Osteocyte (in vitro differentiated cells): ENCODE measurements around the gene SYNDIG1. TPM values are rescaled to one million over a fixed set of nuclear protein-coding genes. Genes with fewer than 3 reads are reported as not detected.

Source experiments
- DNase-seq: peaks from one replicate; pipeline ENCODE4 v3.0.0; 2021; ENCODE audit warnings: mixed read lengths; ENCODE audit not compliant: unreplicated experiment; ENCODE audit errors: extremely low spot score
- H3K27ac Mint-ChIP-seq: one replicate; pipeline ENCODE4 v1.8.0; 2021; ENCODE audit warnings: mild to moderate bottlenecking, mixed read lengths; ENCODE audit not compliant: unreplicated experiment
- H3K27me3 Mint-ChIP-seq: one replicate; pipeline ENCODE4 v1.8.0; 2021; ENCODE audit warnings: mixed read lengths; ENCODE audit not compliant: unreplicated experiment
- H3K36me3 Mint-ChIP-seq: one replicate; pipeline ENCODE4 v1.8.0; 2021; ENCODE audit warnings: mixed read lengths; ENCODE audit not compliant: unreplicated experiment
- H3K4me1 Mint-ChIP-seq: one replicate; pipeline ENCODE4 v1.8.0; 2021; ENCODE audit warnings: mixed read lengths; ENCODE audit not compliant: unreplicated experiment
- H3K4me3 Mint-ChIP-seq: one replicate; pipeline ENCODE4 v1.8.0; 2021; ENCODE audit warnings: mild to moderate bottlenecking, moderate library complexity, mixed read lengths; ENCODE audit not compliant: unreplicated experiment
- H3K9me3 Mint-ChIP-seq: one replicate; pipeline ENCODE4 v1.8.0; 2021; ENCODE audit warnings: mixed read lengths; ENCODE audit not compliant: unreplicated experiment
- CTCF ChIP-seq: fragments of 200-600 bp; sonication (generic); IDR thresholded peaks from 2 replicates; pipeline ENCODE4 v1.5.0; 2021; ENCODE audit warnings: antibody characterized with exemption, mild to moderate bottlenecking, moderate library complexity
- total RNA-seq: library from RNA; stranded (reverse); gene quantifications from 2 replicates; pipeline ENCODE4 v1.2.1, GENCODE V29; 2021

Gene SYNDIG1
- total RNA-seq, 1 donor from 2014 or later: 0.40 TPM

GRCh38 chr20:24458436-24458835 is 11.0 kb upstream of the SYNDIG1 start:
- H3K36me3 Mint-ChIP-seq: no peaks in the 10 kb centered on the region
- H3K4me3 Mint-ChIP-seq: no peak overlapping the region
- H3K9me3 Mint-ChIP-seq: no peaks in the 10 kb centered on the region
- no peaks in the 10 kb centered on the region for H3K4me1 Mint-ChIP-seq
- no peak overlapping the region for H3K27ac Mint-ChIP-seq
- H3K27me3 Mint-ChIP-seq: peaks cover 23% of the 10 kb centered on the region
- no peak for DNase-seq
- no peak for TF ChIP-seq CTCF

- Mint-ChIP-seq H3K9me3 (no peaks in the 10 kb centered on the region), H3K27ac (no peak overlapping the region), H3K4me1 (no peaks in the 10 kb centered on the region), H3K4me3 (no peak overlapping the region), H3K36me3 (no peaks in the 10 kb centered on the region), H3K27me3 (peaks cover 33% of the 10 kb centered on the region)
- DNase-seq: no peak
- TF ChIP-seq CTCF: no peak
Measured at GRCh38 chr20:24459733-24460132, 9.7 kb upstream of the SYNDIG1 start.

- Mint-ChIP-seq H3K4me1 (no peaks in the 10 kb centered on the region), H3K9me3 (no peaks in the 10 kb centered on the region), H3K4me3 (no peak overlapping the region), H3K36me3 (no peaks in the 10 kb centered on the region), H3K27me3 (peaks cover 34% of the 10 kb centered on the region), H3K27ac (no peak overlapping the region)
- no peak for DNase-seq
- no peak for TF ChIP-seq CTCF
Measured at GRCh38 chr20:24460712-24461111, 8.7 kb upstream of the SYNDIG1 start.

- Mint-ChIP-seq H3K27me3 (peaks cover 33% of the 10 kb centered on the region), H3K9me3 (no peaks in the 10 kb centered on the region), H3K27ac (no peak overlapping the region), H3K4me1 (no peaks in the 10 kb centered on the region), H3K36me3 (no peaks in the 10 kb centered on the region), H3K4me3 (no peak overlapping the region)
- no peak for DNase-seq
- TF ChIP-seq CTCF: no peak
Measured at GRCh38 chr20:24461848-24462247, 7.6 kb upstream of the SYNDIG1 start.

GRCh38 chr20:24462460-24463010 is 6.9 kb upstream of the SYNDIG1 start:
- no peak overlapping the region for H3K27ac Mint-ChIP-seq
- no peak overlapping the region for H3K4me3 Mint-ChIP-seq
- H3K9me3 Mint-ChIP-seq: no peaks in the 10 kb centered on the region
- DNase-seq: no peak
- H3K36me3 Mint-ChIP-seq: no peaks in the 10 kb centered on the region
- H3K4me1 Mint-ChIP-seq: no peaks in the 10 kb centered on the region
- no peak for TF ChIP-seq CTCF
- peaks cover 36% of the 10 kb centered on the region for H3K27me3 Mint-ChIP-seq
